HCT116 (cell line): ENCODE results near the gene SENP8. TPM values are rescaled to one million over a fixed set of nuclear protein-coding genes. Genes with fewer than 3 reads are reported as not detected.

ENCODE experiments used
- ATAC-seq: fragments of 200-7000 bp; cut with Tn5 transposase; 2 replicates; pipeline ENCODE4 v1.9.1; 2020; ENCODE audit warnings: mild to moderate bottlenecking, moderate library complexity
- BruUV-seq: library from RNA; stranded (reverse); fragments of 400-500 nt; replicated peaks from 2 replicates; lab custom pipeline; 2021; lab: Mats Ljungman, UMichigan
- CTCF ChIA-PET: fragments of 300-600 bp; sonication (Branson Sonifier 250); formaldehyde crosslinking; loops from one replicate; lab custom pipeline; 2021; ENCODE audit warnings: antibody characterized with exemption; lab: Charles Lee
- POLR2A ChIA-PET: fragments of 300-600, 350-600 bp; sonication (Branson Sonifier 250); formaldehyde crosslinking; loops from one replicate; lab custom pipeline; 2021; ENCODE audit warnings: antibody characterized with exemption; lab: Charles Lee
- RAD21 ChIA-PET, 2 experiments: fragments of 300-600 bp; sonication (Branson Sonifier 250); formaldehyde crosslinking; loops; one replicate each; lab custom pipeline; 2023; ENCODE audit warnings: low total read pairs in 2 of 2; ENCODE audit not compliant: uncharacterized antibody in 2 of 2, unreplicated experiment in 2 of 2, low non-redundant PET in 1 of 2; lab: Charles Lee
- DNase-seq: peaks from one replicate; pipeline ENCODE4 v3.0.0-alpha.2; 2010; ENCODE audit warnings: low read depth, low spot score
- H2AFZ ChIP-seq: fragments of 200-600 bp; shearing (Covaris generic), sonication (generic); 2 replicates; pipeline ENCODE4 v1.6.1; 2017; ENCODE audit warnings: low read depth, mixed run types, mixed read lengths, antibody characterized with exemption, low read length; ENCODE audit not compliant: poor library complexity, severe bottlenecking
- H3K27ac ChIP-seq: 2 replicates; pipeline ENCODE4 v1.5.1; 2012; ENCODE audit warnings: low read depth, low read length
- H3K27me3 ChIP-seq: fragments of 200-600 bp; sonication (generic); 2 replicates; pipeline ENCODE4 v1.6.1; 2016; ENCODE audit warnings: mixed run types, low read length, mixed read lengths; ENCODE audit not compliant: insufficient read depth
- H3K36me3 ChIP-seq, 2 experiments: fragments of 200-500 bp in 1 of 2; fragments of 200-600 bp in 1 of 2; sonication (Bioruptor generic) in 1 of 2; sonication (generic) in 1 of 2; 2 replicates each; pipeline versions ENCODE4 v1.5.1 to v1.6.1; 2014 to 2016; ENCODE audit warnings: low read length in 2 of 2, inconsistent platforms in 1 of 2, mixed read lengths in 1 of 2, mixed run types in 1 of 2; ENCODE audit not compliant: insufficient read depth in 2 of 2, control insufficient read depth in 1 of 2
- H3K4me1 ChIP-seq, 2 experiments: fragments of 200-600 bp in 1 of 2; sonication (generic) in 1 of 2; 2 replicates each; pipeline versions ENCODE4 v1.5.1 to v1.6.1; 2012 to 2017; ENCODE audit warnings: low read length in 2 of 2, inconsistent platforms in 1 of 2, mild to moderate bottlenecking in 1 of 2, mixed read lengths in 1 of 2, mixed run types in 1 of 2, moderate library complexity in 1 of 2; ENCODE audit not compliant: insufficient read depth in 2 of 2, control insufficient read depth in 1 of 2
- H3K4me2 ChIP-seq: fragments of 200-600 bp; sonication (generic); 2 replicates; pipeline ENCODE4 v1.6.1; 2017; ENCODE audit warnings: mixed run types, low read length, mixed read lengths
- H3K4me3 ChIP-seq, 2 experiments: fragments of 200-600 bp in 1 of 2; sonication (generic) in 1 of 2; replicated peaks in 1 of 2; 2 replicates each; pipeline ENCODE4 v1.5.1; 2011 to 2016; ENCODE audit warnings: low read length in 2 of 2, control low read depth in 1 of 2, low read depth in 1 of 2, mild to moderate bottlenecking in 1 of 2, mixed read lengths in 1 of 2, mixed run types in 1 of 2
- H3K79me2 ChIP-seq: fragments of 200-600 bp; sonication (generic); 2 replicates; pipeline ENCODE4 v1.6.1; 2017; ENCODE audit warnings: mild to moderate bottlenecking, mixed run types, low read length, moderate library complexity, mixed read lengths; ENCODE audit not compliant: insufficient read depth
- H3K9ac ChIP-seq: fragments of 200-600 bp; sonication (generic); 2 replicates; pipeline ENCODE4 v1.6.1; 2016; ENCODE audit warnings: low read length, mixed read lengths
- H3K9me2 ChIP-seq: fragments of 200-600 bp; sonication (generic), shearing (Covaris generic); 2 replicates; pipeline ENCODE4 v1.6.1; 2017; ENCODE audit warnings: mixed run types, mild to moderate bottlenecking, moderate library complexity; ENCODE audit not compliant: insufficient read depth
- H3K9me3 ChIP-seq, 2 experiments: fragments of 200-500 bp in 1 of 2; fragments of 200-600 bp in 1 of 2; sonication (Bioruptor generic) in 1 of 2; sonication (generic) in 1 of 2; 2 replicates each; pipeline ENCODE4 v1.6.1; 2014 to 2017; ENCODE audit warnings: low read length in 2 of 2, mixed read lengths in 2 of 2, inconsistent platforms in 1 of 2, low read depth in 1 of 2, mild to moderate bottlenecking in 1 of 2, mixed run types in 1 of 2, moderate library complexity in 1 of 2; ENCODE audit not compliant: control insufficient read depth in 1 of 2, insufficient read depth in 1 of 2
- H4K20me1 ChIP-seq: fragments of 200-600 bp; sonication (generic), shearing (Covaris generic); 2 replicates; pipeline ENCODE4 v1.6.1; 2017; ENCODE audit warnings: mixed run types, mild to moderate bottlenecking, moderate library complexity; ENCODE audit not compliant: insufficient read depth
- CEBPB ChIP-seq: IDR thresholded peaks from 2 replicates; pipeline ENCODE4 v1.6.1; 2012; ENCODE audit warnings: low read depth
- EZH2 ChIP-seq: fragments of 200-600 bp; sonication (generic); IDR thresholded peaks from 2 replicates; pipeline ENCODE4 v1.6.1; 2017; ENCODE audit warnings: antibody characterized with exemption, mixed run types
- FOSL1 ChIP-seq: IDR thresholded peaks from 2 replicates; pipeline ENCODE4 v1.6.1; 2012; ENCODE audit warnings: low read depth
- JUND ChIP-seq: IDR thresholded peaks from 2 replicates; pipeline ENCODE4 v1.6.1; 2012
- POLR2A ChIP-seq: IDR thresholded peaks from 2 replicates; pipeline ENCODE4 v1.7.0; 2011; ENCODE audit warnings: borderline replicate concordance; ENCODE audit not compliant: insufficient read depth, insufficient read length; ENCODE audit errors: extremely low read depth
- POLR2AphosphoS5 ChIP-seq: IDR thresholded peaks from 2 replicates; pipeline ENCODE4 v1.6.1; 2011; ENCODE audit warnings: mild to moderate bottlenecking, low read depth, low read length, moderate library complexity
- RAD21 ChIP-seq: IDR thresholded peaks from 2 replicates; pipeline ENCODE4 v1.6.1; 2012; ENCODE audit warnings: low read depth, mild to moderate bottlenecking
- SIN3A ChIP-seq: IDR thresholded peaks from 2 replicates; pipeline ENCODE4 v1.6.1; 2012; ENCODE audit warnings: low read depth
- SP1 ChIP-seq: IDR thresholded peaks from 2 replicates; pipeline ENCODE4 v1.6.1; 2012; ENCODE audit warnings: low read depth
- SRF ChIP-seq: IDR thresholded peaks from 2 replicates; pipeline ENCODE4 v1.6.1; 2012; ENCODE audit warnings: low read depth
- YY1 ChIP-seq: IDR thresholded peaks from 2 replicates; pipeline ENCODE4 v1.6.1; 2011; ENCODE audit warnings: low read length, low read depth, moderate library complexity, mild to moderate bottlenecking; ENCODE audit not compliant: insufficient replicate concordance; ENCODE audit errors: extremely low read depth
- ZFX ChIP-seq: fragments of 450-650 bp; IDR thresholded peaks from 2 replicates; pipeline ENCODE4 v1.6.1; 2017
- ZNF274 ChIP-seq: fragments of 200-500 bp; sonication (Bioruptor generic); IDR thresholded peaks from 2 replicates; pipeline ENCODE4 v1.6.1; 2014; ENCODE audit warnings: mild to moderate bottlenecking, low read depth, low read length, inconsistent platforms
- intact Hi-C: fragments of 100-400 bp; cut with micrococcal nuclease; formaldehyde crosslinking; loops from 2 replicates; pipeline ENCODE4 v1.10.0; 2022
- total RNA-seq: library from RNA; stranded (reverse); gene quantifications from one replicate; pipeline ENCODE4 v1.2.1, GENCODE V29; 2021; ENCODE audit not compliant: unreplicated experiment
- TF ChIP-seq, protein P1 (sequence below): IDR thresholded peaks from 2 replicates; pipeline ENCODE4 v1.6.1; 2012

Gene SENP8
- total RNA-seq, 1 experiment from 2014 or later: 3.8 TPM

DNA sequence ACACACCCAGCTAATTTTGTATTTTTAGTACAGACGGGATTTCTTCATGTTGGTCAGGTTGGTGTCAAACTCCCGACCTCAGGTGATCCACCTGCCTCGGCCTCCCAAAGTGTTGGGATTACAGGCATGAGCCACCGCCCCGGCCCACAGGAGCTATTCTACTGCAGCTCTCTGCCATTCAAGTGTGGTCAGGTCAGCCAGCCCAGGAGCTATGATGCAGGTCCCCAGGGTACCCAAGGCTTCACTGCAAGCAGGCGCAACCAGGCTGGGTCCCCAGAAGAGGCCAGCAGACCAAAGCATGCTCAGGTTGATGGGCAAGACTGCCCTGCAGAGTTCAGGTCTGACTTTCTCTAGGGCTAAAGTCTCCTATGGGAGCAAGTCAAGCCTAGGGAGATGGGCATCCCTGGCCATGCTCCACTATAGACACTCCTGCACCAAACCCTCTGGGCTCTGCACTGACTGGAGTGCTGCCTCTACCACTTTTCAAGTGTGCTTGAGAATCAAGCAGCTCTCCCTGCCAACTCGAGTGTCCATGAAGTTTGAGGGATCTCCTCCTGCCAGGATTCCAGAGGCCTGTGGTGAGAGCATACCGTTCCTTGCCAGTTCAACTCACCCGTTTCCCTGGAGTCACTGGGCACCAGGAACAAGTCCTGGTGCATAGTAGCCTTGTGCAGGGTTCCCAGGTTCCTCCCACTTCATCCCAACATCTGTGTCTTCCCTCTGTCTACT lies 31.1 kb upstream of the SENP8 start:
- ATAC-seq: no peak
- intact Hi-C loops: no loop called here
- H3K4me3 ChIP-seq: no peak overlapping the region
- no peak overlapping the region for H3K27ac ChIP-seq
- H3K36me3 ChIP-seq: no peaks in the 10 kb centered on the region
- no peak for DNase-seq
- H3K9me3 ChIP-seq: no peaks in the 10 kb centered on the region; a peak in 1 of 4 replicates
- no peaks in the 10 kb centered on the region for H3K9me2 ChIP-seq
- RAD21 ChIA-PET: no interaction called here
- H3K9ac ChIP-seq: no peak overlapping the region
- no peaks in the 10 kb centered on the region for H3K4me1 ChIP-seq
- TF ChIP-seq POLR2AphosphoS5 (no peak), SRF (no peak), RAD21 (no peak), POLR2A (no peak), CEBPB (no peak), SIN3A (no peak), ZNF274 (no peak), YY1 (no peak), ZFX (no peak), FOSL1 (no peak)
- TF ChIP-seq, protein P1, sequence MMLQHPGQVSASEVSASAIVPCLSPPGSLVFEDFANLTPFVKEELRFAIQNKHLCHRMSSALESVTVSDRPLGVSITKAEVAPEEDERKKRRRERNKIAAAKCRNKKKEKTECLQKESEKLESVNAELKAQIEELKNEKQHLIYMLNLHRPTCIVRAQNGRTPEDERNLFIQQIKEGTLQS: no peak
- CTCF ChIA-PET: no interaction called here
- no peaks in the 10 kb centered on the region for H3K79me2 ChIP-seq
- 0 out of 2 replicates have a peak, but pooled peaks cover 4% of the 10 kb centered on the region for H4K20me1 ChIP-seq
- no peak overlapping the region for H2AFZ ChIP-seq
- BruUV-seq: no TSS peak
- H3K4me2 ChIP-seq: no peak overlapping the region
- POLR2A ChIA-PET: no interaction called here
- H3K27me3 ChIP-seq: no peaks in the 10 kb centered on the region

DNA sequence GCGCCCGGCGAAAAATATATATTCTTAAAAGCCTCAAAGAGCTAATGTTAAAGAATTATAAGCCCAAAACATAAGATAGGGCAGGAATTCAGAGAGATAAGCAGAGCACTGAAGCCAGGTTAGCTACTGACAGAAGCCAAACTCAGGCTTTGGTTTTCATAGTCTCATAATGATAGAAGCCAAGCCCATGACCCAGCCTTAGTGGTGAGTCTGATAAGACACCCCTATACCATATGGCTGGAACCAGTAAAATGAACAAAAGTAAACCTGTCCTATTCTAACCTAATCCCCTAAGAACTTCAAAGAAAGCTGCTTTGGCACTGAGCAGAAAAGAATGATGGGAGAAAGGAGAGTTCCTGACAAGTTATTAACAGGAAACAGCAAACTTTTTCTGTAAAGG lies 26.2 kb upstream of the SENP8 start:
- no peaks in the 10 kb centered on the region for H3K9me3 ChIP-seq
- TF ChIP-seq EZH2 (no peak), ZNF274 (no peak), POLR2AphosphoS5 (no peak), CEBPB (no peak), RAD21 (no peak), JUND (no peak), SP1 (no peak), POLR2A (no peak), FOSL1 (no peak)
- H2AFZ ChIP-seq: no peak overlapping the region
- RAD21 ChIA-PET: no interaction called here
- H3K27me3 ChIP-seq: no peaks in the 10 kb centered on the region
- no peak overlapping the region for H3K27ac ChIP-seq
- ATAC-seq: no peak
- no peak for DNase-seq
- no peaks in the 10 kb centered on the region for H3K9me2 ChIP-seq
- no TSS peak for BruUV-seq
- 0 out of 2 replicates have a peak, but pooled peaks cover 2% of the 10 kb centered on the region for H3K79me2 ChIP-seq
- POLR2A ChIA-PET: no interaction called here
- H3K4me2 ChIP-seq: no peak overlapping the region
- H3K9ac ChIP-seq: no peak overlapping the region
- CTCF ChIA-PET: no interaction called here
- no peaks in the 10 kb centered on the region for H3K36me3 ChIP-seq
- intact Hi-C loops: no loop called here
- H3K4me3 ChIP-seq: no peak overlapping the region
- 0 out of 2 replicates have a peak, but pooled peaks cover 6% of the 10 kb centered on the region for H4K20me1 ChIP-seq
- no peaks in the 10 kb centered on the region for H3K4me1 ChIP-seq
